WERI-Rb-1 (cell line): Measurements from ENCODE around the gene SPATA6.
"Not testable (repeated sequence)": the region's sequence is repeated elsewhere in the genome, so short reads cannot be mapped to it uniquely, and the experiment has no call there.

Source experiments
- DNase-seq: peaks from one replicate; pipeline ENCODE4 v3.0.0-alpha.2; 2020
- H3K27ac ChIP-seq: fragments of 250-450 bp; sonication (Bioruptor Pico); 2 replicates; pipeline ENCODE4 v1.5.1; 2020; ENCODE audit warnings: mild to moderate bottlenecking, moderate library complexity
- H3K27me3 ChIP-seq: fragments of 250-450 bp; sonication (Bioruptor Pico); 2 replicates; pipeline ENCODE4 v1.5.1; 2021; ENCODE audit warnings: mild to moderate bottlenecking, low read depth, moderate library complexity; ENCODE audit not compliant: insufficient read depth, severe bottlenecking
- H3K36me3 ChIP-seq: fragments of 250-450 bp; sonication (Bioruptor Pico); 2 replicates; pipeline ENCODE4 v1.5.1; 2020; ENCODE audit warnings: mild to moderate bottlenecking, moderate library complexity
- H3K4me3 ChIP-seq: 2 replicates; pipeline ENCODE4 v1.5.1; 2011; ENCODE audit warnings: low read depth, mild to moderate bottlenecking, control low read depth, low read length
- H3K9me3 ChIP-seq: fragments of 250-450 bp; sonication (Bioruptor Pico); 2 replicates; pipeline ENCODE4 v1.5.1; 2021; ENCODE audit warnings: mild to moderate bottlenecking, moderate library complexity; ENCODE audit not compliant: severe bottlenecking
- CTCF ChIP-seq: IDR thresholded peaks from 2 replicates; pipeline ENCODE4 v1.5.1; 2011; ENCODE audit warnings: low read depth, mild to moderate bottlenecking, control low read depth, inconsistent platforms, low read length

SPATA6 gene

GRCh38 chr1:48492392-48492791 lies 20.4 kb upstream of the SPATA6 start:
- no peak for TF ChIP-seq CTCF
- H3K36me3 ChIP-seq, result no peaks in the 10 kb centered on the region
- no peak overlapping the region for H3K4me3 ChIP-seq
- H3K27ac ChIP-seq, result no peak overlapping the region
- no peaks in the 10 kb centered on the region for H3K9me3 ChIP-seq
- DNase-seq, result no peak
- H3K27me3 ChIP-seq, result no peaks in the 10 kb centered on the region

GRCh38 chr1:48488721-48489120 lies 16.7 kb upstream of the SPATA6 start:
- H3K4me3 ChIP-seq, result no peak overlapping the region
- H3K27me3 ChIP-seq, result no peaks in the 10 kb centered on the region
- DNase-seq, result no peak
- no peak overlapping the region for H3K27ac ChIP-seq
- H3K9me3 ChIP-seq, result no peaks in the 10 kb centered on the region
- no peaks in the 10 kb centered on the region for H3K36me3 ChIP-seq
- TF ChIP-seq CTCF, result no peak

GRCh38 chr1:48480504-48480903 lies 8.5 kb upstream of the SPATA6 start:
- H3K4me3 ChIP-seq, result no peak overlapping the region

GRCh38 chr1:48480023-48480422 lies 8.0 kb upstream of the SPATA6 start:
- H3K27me3 ChIP-seq, H3K36me3 ChIP-seq, H3K4me3 ChIP-seq, DNase-seq: not testable (repeated sequence)
- H3K9me3 ChIP-seq, result peaks cover 10% of the 10 kb centered on the region
- H3K27ac ChIP-seq, result peak overlapping the region; percentile 57

More at GRCh38 chr1:48480504-48480903, 8.5 kb upstream of the SPATA6 start:
- H3K36me3 ChIP-seq, result no peaks in the 10 kb centered on the region
- no peak for TF ChIP-seq CTCF
- peak overlapping the region; percentile 57 for H3K27ac ChIP-seq
- peaks cover 5% of the 10 kb centered on the region for H3K9me3 ChIP-seq
- DNase-seq, result no peak
- no peaks in the 10 kb centered on the region for H3K27me3 ChIP-seq

GRCh38 chr1:48472638-48473037 lies 634 bp upstream of the SPATA6 start:
- Histone ChIP-seq H3K27ac (peak overlapping the region; percentile 72), H3K9me3 (peaks cover 10% of the 10 kb centered on the region), H3K27me3 (no peaks in the 10 kb centered on the region), H3K4me3 (peak overlapping the region; percentile 73), H3K36me3 (no peaks in the 10 kb centered on the region)
- TF ChIP-seq CTCF, result no peak
- DNase-seq, result no peak

- Histone ChIP-seq H3K27ac (peak overlapping the region; percentile 60), H3K4me3 (peak overlapping the region; percentile 73)
- TF ChIP-seq CTCF, result no peak
Measured at GRCh38 chr1:48470950-48471690, 884 bp downstream of the SPATA6 start.

More at GRCh38 chr1:48470950-48471690, 884 bp downstream of the SPATA6 start:
- Histone ChIP-seq H3K36me3 (no peaks in the 10 kb centered on the region), H3K9me3 (peaks cover 10% of the 10 kb centered on the region), H3K27me3 (no peaks in the 10 kb centered on the region)
- DNase-seq, result no peak
